IPS-18a (cell line): ENCODE data around the gene NDFIP2.

Experiments
- H3K27ac ChIP-seq: one replicate; pipeline ENCODE4 v1.5.1; 2013; ENCODE audit warnings: low read length
- H3K27me3 ChIP-seq: one replicate; pipeline ENCODE4 v1.6.1; 2013; ENCODE audit warnings: mild to moderate bottlenecking, low read length; ENCODE audit not compliant: control insufficient read depth, insufficient read depth
- H3K36me3 ChIP-seq: one replicate; pipeline ENCODE4 v1.6.1; 2013; ENCODE audit warnings: low read depth, low read length; ENCODE audit not compliant: control insufficient read depth
- H3K4me1 ChIP-seq: one replicate; pipeline ENCODE4 v1.6.1; 2013; ENCODE audit warnings: low read depth, low read length; ENCODE audit not compliant: control insufficient read depth
- H3K4me3 ChIP-seq: one replicate; pipeline ENCODE4 v1.5.1; 2013; ENCODE audit warnings: low read length
- H3K9ac ChIP-seq: one replicate; pipeline ENCODE4 v1.6.1; 2013; ENCODE audit warnings: mild to moderate bottlenecking, low read length, moderate library complexity
- H3K9me3 ChIP-seq: one replicate; pipeline ENCODE4 v1.6.1; 2013; ENCODE audit warnings: low read depth, low read length; ENCODE audit not compliant: control insufficient read depth

The NDFIP2 gene

GRCh38 chr13:79500829-79501228, 19.9 kb downstream of the NDFIP2 start:
- no peaks in the 10 kb centered on the region for H3K4me1 ChIP-seq
- H3K36me3 ChIP-seq = no peaks in the 10 kb centered on the region
- no peaks in the 10 kb centered on the region for H3K9me3 ChIP-seq
- H3K9ac ChIP-seq = no peak overlapping the region
- no peak overlapping the region for H3K27ac ChIP-seq
- no peak overlapping the region for H3K4me3 ChIP-seq
- H3K27me3 ChIP-seq = no peaks in the 10 kb centered on the region

DNA sequence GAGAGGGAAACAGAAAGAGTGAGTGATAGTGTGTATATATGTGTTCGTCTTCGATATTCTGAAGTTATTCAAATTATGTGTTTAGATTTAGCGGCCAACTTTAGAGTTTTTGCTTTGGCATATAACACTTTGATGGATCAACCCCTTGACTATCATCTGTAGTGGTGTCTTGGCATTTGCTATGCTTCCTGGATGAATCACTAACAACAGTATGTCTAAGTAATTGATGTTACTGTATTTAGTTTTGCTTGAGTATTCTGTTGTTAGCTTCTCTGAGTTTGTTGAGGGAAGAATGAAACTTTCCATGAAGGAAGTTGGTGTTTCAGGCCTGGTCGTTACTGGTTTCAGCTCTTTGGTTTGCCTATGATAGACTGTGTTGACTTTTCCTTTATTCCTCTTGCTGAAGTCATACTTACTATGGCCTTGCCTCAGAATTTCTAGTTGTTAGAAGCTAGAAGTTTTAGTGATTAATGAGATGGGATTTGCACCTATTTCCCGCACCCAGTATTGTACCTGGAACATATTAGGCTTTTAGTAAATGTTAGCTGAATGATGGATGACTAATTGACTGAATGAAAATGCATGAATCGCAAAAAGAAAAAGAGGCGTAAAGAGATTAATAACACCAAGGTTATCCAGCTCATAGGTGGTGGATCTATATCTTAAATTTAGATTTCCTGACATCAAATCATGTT, 20.7 kb downstream of the NDFIP2 start:
- Histone ChIP-seq H3K4me3 (no peak overlapping the region), H3K4me1 (no peaks in the 10 kb centered on the region), H3K27me3 (no peaks in the 10 kb centered on the region), H3K27ac (no peak overlapping the region), H3K9ac (no peak overlapping the region), H3K36me3 (no peaks in the 10 kb centered on the region), H3K9me3 (no peaks in the 10 kb centered on the region)

GRCh38 chr13:79502859-79503468, 22.0 kb downstream of the NDFIP2 start:
- H3K36me3 ChIP-seq = no peaks in the 10 kb centered on the region
- no peaks in the 10 kb centered on the region for H3K4me1 ChIP-seq

GRCh38 chr13:79503473-79504017, 22.6 kb downstream of the NDFIP2 start:
- Histone ChIP-seq H3K27ac (no peak overlapping the region), H3K4me3 (no peak overlapping the region), H3K9ac (no peak overlapping the region), H3K4me1 (no peaks in the 10 kb centered on the region), H3K27me3 (no peaks in the 10 kb centered on the region), H3K9me3 (no peaks in the 10 kb centered on the region), H3K36me3 (no peaks in the 10 kb centered on the region)

More at GRCh38 chr13:79502859-79503468, 22.0 kb downstream of the NDFIP2 start:
- Histone ChIP-seq H3K9me3 (no peaks in the 10 kb centered on the region), H3K4me3 (no peak overlapping the region), H3K27me3 (no peaks in the 10 kb centered on the region), H3K27ac (no peak overlapping the region), H3K9ac (no peak overlapping the region)

- H3K27me3 ChIP-seq = no peaks in the 10 kb centered on the region
- H3K4me1 ChIP-seq = no peaks in the 10 kb centered on the region
- H3K27ac ChIP-seq = no peak overlapping the region
- H3K9ac ChIP-seq = no peak overlapping the region
- H3K4me3 ChIP-seq = no peak overlapping the region
- H3K9me3 ChIP-seq = no peaks in the 10 kb centered on the region
- H3K36me3 ChIP-seq = no peaks in the 10 kb centered on the region
Observed at GRCh38 chr13:79508224-79508961, 27.4 kb downstream of the NDFIP2 start.

DNA sequence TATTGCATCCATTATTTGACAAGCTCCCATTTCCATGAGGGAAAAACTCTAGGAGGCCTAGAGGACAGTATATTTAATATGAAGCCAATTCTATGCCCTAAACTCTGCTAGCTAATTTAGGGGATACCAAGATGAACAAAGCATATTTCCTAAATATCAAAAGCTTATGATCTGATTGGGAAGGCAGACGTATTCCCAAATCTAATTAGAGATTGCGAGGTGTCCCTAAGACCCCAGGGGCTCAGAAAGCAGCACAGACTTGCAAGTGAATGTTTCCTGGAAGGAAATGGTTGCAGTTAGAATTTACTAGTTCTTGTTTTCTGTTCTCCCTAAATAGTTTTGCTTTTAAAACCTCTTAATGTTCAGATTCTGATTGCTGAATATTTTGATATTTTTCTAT, 30.7 kb downstream of the NDFIP2 start:
- Histone ChIP-seq H3K9ac (no peak overlapping the region), H3K36me3 (no peaks in the 10 kb centered on the region), H3K27ac (no peak overlapping the region), H3K4me1 (no peaks in the 10 kb centered on the region), H3K27me3 (no peaks in the 10 kb centered on the region), H3K4me3 (no peak overlapping the region), H3K9me3 (no peaks in the 10 kb centered on the region)

DNA sequence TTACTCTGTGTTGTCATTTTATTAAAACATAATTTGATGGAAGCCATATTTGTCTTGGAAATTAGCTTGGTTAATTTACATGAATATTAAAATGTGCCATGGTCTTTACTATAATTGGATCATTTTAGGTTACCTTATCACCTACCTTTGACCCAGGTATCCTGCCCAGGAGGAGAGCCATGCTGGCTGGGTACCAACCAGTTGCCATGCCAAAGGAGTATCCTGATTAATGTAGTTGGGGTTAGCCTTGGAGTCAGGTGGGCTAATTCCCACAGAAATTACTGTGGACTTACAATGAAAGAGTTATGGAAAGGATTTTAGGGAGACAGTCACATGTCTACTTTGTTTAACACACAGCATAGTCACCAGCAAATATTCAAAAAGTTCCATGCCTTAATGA, 32.0 kb downstream of the NDFIP2 start:
- Histone ChIP-seq H3K36me3 (no peaks in the 10 kb centered on the region), H3K4me3 (no peak overlapping the region), H3K27me3 (no peaks in the 10 kb centered on the region), H3K27ac (no peak overlapping the region), H3K4me1 (no peaks in the 10 kb centered on the region), H3K9ac (no peak overlapping the region), H3K9me3 (no peaks in the 10 kb centered on the region)

- no peaks in the 10 kb centered on the region for H3K36me3 ChIP-seq
- no peaks in the 10 kb centered on the region for H3K4me1 ChIP-seq
- no peak overlapping the region for H3K4me3 ChIP-seq
- H3K27ac ChIP-seq = no peak overlapping the region
- H3K27me3 ChIP-seq = no peaks in the 10 kb centered on the region
- no peak overlapping the region for H3K9ac ChIP-seq
- H3K9me3 ChIP-seq = no peaks in the 10 kb centered on the region
Observed at GRCh38 chr13:79516595-79516994, 35.6 kb downstream of the NDFIP2 start.

DNA sequence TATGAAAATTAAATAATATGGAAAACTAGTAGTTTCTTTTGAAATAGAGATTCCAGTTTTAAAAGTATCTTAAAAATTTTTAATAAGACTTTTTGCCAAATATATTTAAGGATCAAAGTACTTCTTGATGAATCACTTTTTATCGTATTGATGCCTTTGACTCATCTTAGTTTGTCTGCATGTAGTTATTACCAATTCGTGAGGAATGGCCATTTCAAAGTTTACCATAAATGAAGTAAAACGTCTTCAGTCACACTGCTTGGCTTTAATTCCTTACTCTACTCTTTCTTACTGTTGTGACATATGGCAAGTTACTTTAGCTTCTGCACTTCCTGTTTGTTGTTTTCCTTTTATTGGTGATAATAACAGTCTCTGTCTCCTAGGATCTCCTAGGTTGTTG, 38.3 kb downstream of the NDFIP2 start:
- Histone ChIP-seq H3K36me3 (no peaks in the 10 kb centered on the region), H3K27me3 (no peaks in the 10 kb centered on the region), H3K27ac (no peak overlapping the region), H3K4me3 (no peak overlapping the region), H3K9ac (no peak overlapping the region), H3K4me1 (no peaks in the 10 kb centered on the region), H3K9me3 (no peaks in the 10 kb centered on the region)

DNA sequence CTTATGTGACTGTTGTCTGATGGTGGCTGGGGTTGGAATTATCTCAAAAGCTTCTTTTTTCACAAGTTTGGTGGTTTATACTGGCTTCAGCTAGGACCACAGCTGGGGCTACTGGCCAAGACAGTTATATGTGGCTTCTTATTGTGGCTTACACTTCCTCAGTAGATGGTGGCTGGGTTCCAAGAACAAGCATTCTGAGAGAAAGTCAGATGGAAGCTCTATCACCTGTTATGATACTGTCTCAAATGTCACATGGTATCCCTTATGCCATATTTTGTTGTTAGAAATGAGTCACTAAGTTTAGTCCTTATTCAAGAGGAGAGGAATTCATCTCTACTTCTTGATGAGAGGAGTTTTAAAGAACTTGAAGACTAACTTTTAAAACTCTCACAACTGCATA, 41.6 kb downstream of the NDFIP2 start:
- H3K9me3 ChIP-seq = no peaks in the 10 kb centered on the region
- H3K27ac ChIP-seq = no peak overlapping the region
- no peaks in the 10 kb centered on the region for H3K4me1 ChIP-seq
- no peak overlapping the region for H3K9ac ChIP-seq
- no peaks in the 10 kb centered on the region for H3K27me3 ChIP-seq
- no peak overlapping the region for H3K4me3 ChIP-seq
- H3K36me3 ChIP-seq = no peaks in the 10 kb centered on the region

DNA sequence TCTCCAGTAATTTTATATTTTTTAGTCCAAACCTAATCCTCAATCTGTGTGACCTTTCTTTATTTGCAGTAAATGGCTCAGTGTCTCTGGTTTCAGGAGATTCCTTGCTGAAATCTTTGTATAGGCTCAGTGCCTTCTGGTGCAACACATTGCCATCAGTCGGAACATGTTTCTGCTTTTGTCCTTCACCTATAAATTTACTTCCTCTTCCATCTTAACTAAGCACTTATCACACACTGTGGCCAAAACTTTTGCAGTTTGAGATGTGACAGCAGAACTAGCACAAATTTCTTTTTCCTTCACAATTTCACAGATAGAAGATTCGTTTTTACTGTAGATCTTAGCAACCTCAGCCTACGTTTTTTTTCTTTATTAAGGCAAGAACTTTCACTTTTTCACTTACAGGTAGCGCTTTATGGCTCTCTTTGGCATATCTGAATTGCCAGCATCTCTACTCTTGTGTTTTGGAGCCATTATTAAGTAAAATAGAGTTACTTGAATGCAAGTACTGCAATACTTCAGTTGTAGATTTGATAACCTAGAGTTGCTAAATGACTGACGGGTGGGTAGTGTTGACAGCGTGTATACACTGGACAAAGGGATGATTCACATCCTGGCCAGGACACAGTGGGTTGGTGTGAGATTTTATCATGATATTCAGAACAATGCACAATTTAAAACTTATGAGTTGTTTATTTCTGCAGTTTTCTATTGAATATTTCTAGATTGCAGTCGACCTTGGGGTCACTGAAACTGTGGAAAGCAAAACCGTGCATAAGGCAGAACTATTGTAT, 44.3 kb downstream of the NDFIP2 start:
- no peak overlapping the region for H3K9ac ChIP-seq
- H3K4me1 ChIP-seq = no peaks in the 10 kb centered on the region
- H3K9me3 ChIP-seq = no peaks in the 10 kb centered on the region
- no peaks in the 10 kb centered on the region for H3K27me3 ChIP-seq
- H3K4me3 ChIP-seq = no peak overlapping the region
- H3K36me3 ChIP-seq = no peaks in the 10 kb centered on the region
- no peak overlapping the region for H3K27ac ChIP-seq
